ENCODE data around the gene CHAMP1.

- no peak for TF ChIP-seq POLR2A (IDR thresholded peaks at IDR 0.05)
- TF ChIP-seq, protein P1, sequence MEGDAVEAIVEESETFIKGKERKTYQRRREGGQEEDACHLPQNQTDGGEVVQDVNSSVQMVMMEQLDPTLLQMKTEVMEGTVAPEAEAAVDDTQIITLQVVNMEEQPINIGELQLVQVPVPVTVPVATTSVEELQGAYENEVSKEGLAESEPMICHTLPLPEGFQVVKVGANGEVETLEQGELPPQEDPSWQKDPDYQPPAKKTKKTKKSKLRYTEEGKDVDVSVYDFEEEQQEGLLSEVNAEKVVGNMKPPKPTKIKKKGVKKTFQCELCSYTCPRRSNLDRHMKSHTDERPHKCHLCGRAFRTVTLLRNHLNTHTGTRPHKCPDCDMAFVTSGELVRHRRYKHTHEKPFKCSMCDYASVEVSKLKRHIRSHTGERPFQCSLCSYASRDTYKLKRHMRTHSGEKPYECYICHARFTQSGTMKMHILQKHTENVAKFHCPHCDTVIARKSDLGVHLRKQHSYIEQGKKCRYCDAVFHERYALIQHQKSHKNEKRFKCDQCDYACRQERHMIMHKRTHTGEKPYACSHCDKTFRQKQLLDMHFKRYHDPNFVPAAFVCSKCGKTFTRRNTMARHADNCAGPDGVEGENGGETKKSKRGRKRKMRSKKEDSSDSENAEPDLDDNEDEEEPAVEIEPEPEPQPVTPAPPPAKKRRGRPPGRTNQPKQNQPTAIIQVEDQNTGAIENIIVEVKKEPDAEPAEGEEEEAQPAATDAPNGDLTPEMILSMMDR (IDR thresholded peaks at IDR 0.05) = no peak
These were observed 2.9 kb upstream of the CHAMP1 start for GRCh38 chr13:114311387-114311786.
